ENCODE data around the gene CHRM4. TPM values are rescaled to one million over a fixed set of nuclear protein-coding genes. Genes with fewer than 3 reads are reported as not detected.

The CHRM4 gene
- total RNA-seq, 3 donors from 2014 or later = 0.66 to 1.1 TPM; not detected in 1

- Histone ChIP-seq H3K27me3 (peaks cover 12 to 31% of the 10 kb centered on the region in 2 donors), H3K4me3 (no peak overlapping the region), H3K27ac (no peak overlapping the region), H3K4me1 (peaks cover 12 to 14% of the 10 kb centered on the region in 2 donors), H3K36me3 (no peaks in the 10 kb centered on the region), H3K9me3 (no peaks in the 10 kb centered on the region)
- no peak for DNase-seq (ENCODE audit: low spot score in 2 of 2)
- intact Hi-C loops (cut with DNase I; ENCODE audit: low total_unique reads) = loop anchor here (10.0 kb wide), 1 partner anchor 149 kb away; no protein-coding TSS in a partner anchor
- TF ChIP-seq POLR2A (IDR thresholded peaks at IDR 0.05) (no peak), POLR2AphosphoS5 (IDR thresholded peaks at IDR 0.05) (no peak)
- TF ChIP-seq, protein P1, sequence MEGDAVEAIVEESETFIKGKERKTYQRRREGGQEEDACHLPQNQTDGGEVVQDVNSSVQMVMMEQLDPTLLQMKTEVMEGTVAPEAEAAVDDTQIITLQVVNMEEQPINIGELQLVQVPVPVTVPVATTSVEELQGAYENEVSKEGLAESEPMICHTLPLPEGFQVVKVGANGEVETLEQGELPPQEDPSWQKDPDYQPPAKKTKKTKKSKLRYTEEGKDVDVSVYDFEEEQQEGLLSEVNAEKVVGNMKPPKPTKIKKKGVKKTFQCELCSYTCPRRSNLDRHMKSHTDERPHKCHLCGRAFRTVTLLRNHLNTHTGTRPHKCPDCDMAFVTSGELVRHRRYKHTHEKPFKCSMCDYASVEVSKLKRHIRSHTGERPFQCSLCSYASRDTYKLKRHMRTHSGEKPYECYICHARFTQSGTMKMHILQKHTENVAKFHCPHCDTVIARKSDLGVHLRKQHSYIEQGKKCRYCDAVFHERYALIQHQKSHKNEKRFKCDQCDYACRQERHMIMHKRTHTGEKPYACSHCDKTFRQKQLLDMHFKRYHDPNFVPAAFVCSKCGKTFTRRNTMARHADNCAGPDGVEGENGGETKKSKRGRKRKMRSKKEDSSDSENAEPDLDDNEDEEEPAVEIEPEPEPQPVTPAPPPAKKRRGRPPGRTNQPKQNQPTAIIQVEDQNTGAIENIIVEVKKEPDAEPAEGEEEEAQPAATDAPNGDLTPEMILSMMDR (IDR thresholded peaks at IDR 0.05) = no peak
Observed at GRCh38 chr11:46385169-46386004, 6.2 kb downstream of the CHRM4 start.

DNA sequence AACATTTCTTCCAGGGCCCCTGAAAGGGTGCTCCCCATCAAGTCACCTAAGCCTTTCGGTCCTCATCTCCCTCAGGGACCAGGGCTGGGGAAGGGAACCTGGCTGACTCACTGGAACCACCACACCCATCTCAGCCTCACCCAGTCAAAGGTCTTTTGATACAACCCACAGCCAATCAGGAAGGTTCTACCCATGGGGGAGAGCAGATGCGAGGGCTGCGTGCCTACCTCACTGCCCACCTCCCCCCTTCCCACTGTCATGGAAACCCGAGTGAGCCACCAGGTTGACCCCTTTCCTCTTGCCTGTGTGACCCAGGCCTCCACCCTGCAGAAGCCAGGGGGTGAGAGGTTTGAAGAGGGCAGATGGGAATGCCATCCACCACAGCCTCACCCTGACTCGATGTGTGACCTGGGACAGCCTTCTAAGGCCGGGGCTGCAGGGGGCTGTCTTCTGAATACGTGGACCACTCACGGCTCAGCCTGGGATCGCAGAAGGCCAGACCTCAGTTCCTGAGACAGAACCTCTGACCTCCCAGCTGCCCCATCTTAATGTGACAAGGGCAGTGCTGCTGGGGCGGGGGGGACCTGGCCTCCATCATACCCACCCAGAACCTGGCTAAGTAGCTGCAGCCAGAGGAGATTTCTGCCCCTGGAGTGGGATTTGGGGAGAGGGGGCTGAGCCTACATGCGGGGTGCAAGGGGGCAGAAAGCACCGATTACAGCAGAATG lies 7.4 kb downstream of the CHRM4 start:
- DNase-seq (ENCODE audit: low spot score in 2 of 2) = no peak
- intact Hi-C loops (cut with DNase I; ENCODE audit: low total_unique reads) = loop anchor here (2.0 to 10.0 kb wide), 2 partner anchors 73 to 151 kb away; no protein-coding TSS in a partner anchor
- Histone ChIP-seq H3K9me3 (no peaks in the 10 kb centered on the region), H3K27me3 (peaks cover 3 to 19% of the 10 kb centered on the region in 2 donors), H3K36me3 (no peaks in the 10 kb centered on the region), H3K4me3 (no peak overlapping the region), H3K4me1 (peaks cover under 1 to 5% of the 10 kb centered on the region in 2 donors), H3K27ac (no peak overlapping the region)
- TF ChIP-seq POLR2A (IDR thresholded peaks at IDR 0.05) (no peak), POLR2AphosphoS5 (IDR thresholded peaks at IDR 0.05) (no peak)
- TF ChIP-seq, protein P1 (IDR thresholded peaks at IDR 0.05) = no peak

DNA sequence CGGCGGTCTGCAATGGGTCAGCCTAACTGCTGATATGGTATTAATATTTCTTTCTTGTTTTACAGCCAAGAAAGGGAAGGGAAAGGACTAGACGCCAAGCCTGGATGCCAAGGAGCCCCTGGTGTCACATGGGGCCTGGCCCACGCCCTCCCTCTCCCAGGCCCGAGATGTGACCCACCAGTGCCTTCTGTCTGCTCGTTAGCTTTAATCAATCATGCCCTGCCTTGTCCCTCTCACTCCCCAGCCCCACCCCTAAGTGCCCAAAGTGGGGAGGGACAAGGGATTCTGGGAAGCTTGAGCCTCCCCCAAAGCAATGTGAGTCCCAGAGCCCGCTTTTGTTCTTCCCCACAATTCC lies 8.2 kb downstream of the CHRM4 start:
- TF ChIP-seq POLR2A (IDR thresholded peaks at IDR 0.05) = no peak
- TF ChIP-seq, protein P1 (IDR thresholded peaks at IDR 0.05) = no peak
- TF ChIP-seq POLR2AphosphoS5 (IDR thresholded peaks at IDR 0.05) = no peak
- Histone ChIP-seq H3K27ac (no peak overlapping the region), H3K36me3 (no peaks in the 10 kb centered on the region), H3K9me3 (no peaks in the 10 kb centered on the region), H3K4me1 (peaks cover 0 to 5% of the 10 kb centered on the region in 2 donors), H3K4me3 (no peak overlapping the region), H3K27me3 (peaks cover 3 to 11% of the 10 kb centered on the region in 2 donors)
- intact Hi-C loops (cut with DNase I; ENCODE audit: low total_unique reads) = loop anchor here (2.0 to 10.0 kb wide), 2 partner anchors 73 to 151 kb away; no protein-coding TSS in a partner anchor
- DNase-seq (ENCODE audit: low spot score in 2 of 2) = no peak

DNA sequence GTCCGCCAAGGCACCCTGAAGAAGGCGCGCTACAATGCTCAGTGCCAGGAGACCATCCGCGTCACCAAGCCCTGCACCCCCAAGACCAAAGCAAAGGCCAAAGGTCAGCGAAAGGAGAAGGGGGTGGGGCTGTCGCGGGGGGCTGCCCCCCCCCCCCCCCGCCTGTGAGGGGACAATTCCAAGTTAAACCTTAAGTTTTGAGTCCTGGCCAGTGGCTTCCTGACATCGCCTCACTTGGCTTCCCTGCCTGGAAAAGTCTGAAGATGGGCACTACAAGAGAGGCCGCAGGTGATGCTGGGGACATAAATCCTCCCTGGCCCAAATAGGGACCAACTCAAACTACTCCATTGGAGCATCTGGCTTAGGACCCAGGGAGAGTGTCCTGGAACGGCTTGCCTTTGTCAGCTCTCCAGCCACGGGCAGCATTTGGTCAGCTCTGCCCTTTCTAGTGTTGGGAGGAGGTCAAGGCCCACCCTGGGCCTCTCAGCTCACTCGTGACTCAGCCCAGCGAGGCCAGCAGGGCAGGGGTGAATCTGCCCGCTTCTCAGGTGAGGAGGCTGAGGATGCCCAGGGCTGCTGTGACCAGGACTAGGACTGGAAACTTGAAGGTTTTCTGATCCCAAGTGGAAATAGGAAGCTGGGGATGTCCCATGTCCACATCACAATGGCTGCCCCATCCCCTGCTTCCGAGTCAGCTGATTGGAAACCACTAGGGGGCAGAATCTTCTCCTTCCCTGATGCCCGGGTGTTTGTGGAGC lies 8.8 kb downstream of the CHRM4 start:
- intact Hi-C loops (cut with DNase I; ENCODE audit: low total_unique reads) = loop anchor here (2.0 to 10.0 kb wide), 2 partner anchors 74 to 152 kb away; no protein-coding TSS in a partner anchor
- peaks cover 3 to 6% of the 10 kb centered on the region in 2 donors for H3K27me3 ChIP-seq
- H3K27ac ChIP-seq = no peak overlapping the region
- peak overlapping the region in 2 of 3 donors; percentile 75 to 81 for H3K4me3 ChIP-seq
- H3K4me1 ChIP-seq = peaks cover 0 to 5% of the 10 kb centered on the region in 2 donors
- no peaks in the 10 kb centered on the region for H3K36me3 ChIP-seq
- H3K9me3 ChIP-seq = no peaks in the 10 kb centered on the region
- TF ChIP-seq POLR2AphosphoS5 (IDR thresholded peaks at IDR 0.05) (no peak), POLR2A (IDR thresholded peaks at IDR 0.05) (no peak)
- TF ChIP-seq, protein P1 (IDR thresholded peaks at IDR 0.05) = peak in 1 of 3 donors; percentile 35
- DNase-seq (ENCODE audit: low spot score in 2 of 2) = no peak

Measured in breast epithelium (tissue), 4 donors.